Measurements from ENCODE around the gene HHAT. TPM values are rescaled to one million over a fixed set of nuclear protein-coding genes. Genes with fewer than 3 reads are reported as not detected.

The HHAT gene
- total RNA-seq, 4 donors from 2014 or later, result 4.8 to 5.9 (median 5.3) TPM

DNA sequence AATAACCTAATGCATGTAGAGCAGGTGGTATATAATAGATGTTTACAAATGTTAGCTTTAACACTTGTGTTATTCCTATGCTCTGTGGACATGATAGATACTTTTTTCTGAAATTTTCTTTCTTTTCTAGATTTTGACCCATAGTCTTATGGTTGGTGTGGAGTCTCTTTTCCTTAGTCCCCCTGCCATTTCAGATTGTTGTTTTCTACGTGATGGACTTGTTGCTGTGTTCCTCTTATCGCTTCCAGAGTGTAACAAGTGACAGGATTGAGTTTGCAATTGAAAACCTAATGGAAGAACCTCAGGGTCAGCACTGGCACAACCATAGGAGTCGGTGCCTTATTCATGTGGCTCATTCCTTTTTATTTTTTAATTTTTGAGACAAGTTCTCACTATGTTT is 136.4 kb downstream of the HHAT start:
- Histone ChIP-seq H3K4me3 (no peak overlapping the region), H3K4me1 (no peaks in the 10 kb centered on the region), H3K27me3 (no peaks in the 10 kb centered on the region), H3K9me3 (no peaks in the 10 kb centered on the region), H3K36me3 (peaks cover 0 to 11% (median 0%) of the 10 kb centered on the region in 3 donors), H3K27ac (no peak overlapping the region)
- no peak for TF ChIP-seq POLR2A (IDR thresholded peaks at IDR 0.05)
- TF ChIP-seq EP300 (IDR thresholded peaks at IDR 0.05), result no peak
- TF ChIP-seq CTCF (IDR thresholded peaks at IDR 0.05), result no peak
- DNase-seq (ENCODE audit: low spot score in 2 of 2), result no peak
- WGBS, 2 donors, result 95 to 97% methylated on average over 3 of the region's 3 CpGs

DNA sequence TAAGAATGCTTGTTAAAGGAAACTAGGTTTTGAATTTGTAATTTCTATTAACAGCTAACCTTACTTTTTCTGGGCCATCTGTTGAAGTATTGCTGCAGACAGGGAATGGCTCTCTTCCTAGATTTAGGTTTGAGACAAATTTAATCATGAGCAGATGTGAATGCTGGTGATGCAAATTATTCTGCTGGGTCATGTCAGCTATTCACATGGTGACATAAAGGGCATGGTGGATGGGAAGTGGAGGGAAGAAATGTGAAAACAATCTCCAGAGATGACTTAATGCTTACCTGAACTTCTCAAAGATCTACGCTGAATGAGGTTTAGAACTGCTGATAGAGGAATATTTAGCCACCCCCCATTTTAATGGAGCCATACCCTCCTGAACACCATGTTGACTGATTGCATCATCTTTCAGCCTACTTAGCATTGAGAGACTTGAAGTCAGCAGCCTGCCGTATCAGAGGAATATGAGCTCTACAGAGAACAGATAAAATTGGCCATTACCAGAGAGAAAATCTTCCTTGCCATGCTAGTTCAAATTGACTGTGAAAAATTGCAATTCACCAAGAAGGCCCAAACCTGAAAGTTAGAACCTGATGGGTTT is 138.8 kb downstream of the HHAT start:
- Histone ChIP-seq H3K27ac (no peak overlapping the region), H3K36me3 (peaks cover 0 to 11% (median 0%) of the 10 kb centered on the region in 3 donors), H3K4me1 (no peaks in the 10 kb centered on the region), H3K27me3 (no peaks in the 10 kb centered on the region), H3K9me3 (no peaks in the 10 kb centered on the region), H3K4me3 (no peak overlapping the region)
- 91 to 93% methylated on average over 2 of the region's 2 CpGs for WGBS, 2 donors
- DNase-seq (ENCODE audit: low spot score in 2 of 2), result no peak
- TF ChIP-seq POLR2A (IDR thresholded peaks at IDR 0.05) (no peak), CTCF (IDR thresholded peaks at IDR 0.05) (no peak), EP300 (IDR thresholded peaks at IDR 0.05) (no peak)

GRCh38 chr1:210469441-210469840 is 140.7 kb downstream of the HHAT start:
- Histone ChIP-seq H3K9me3 (no peaks in the 10 kb centered on the region), H3K27ac (no peak overlapping the region), H3K4me1 (no peaks in the 10 kb centered on the region), H3K27me3 (no peaks in the 10 kb centered on the region), H3K4me3 (no peak overlapping the region), H3K36me3 (peaks cover 0 to 11% (median 0%) of the 10 kb centered on the region in 3 donors)
- no peak for TF ChIP-seq EP300 (IDR thresholded peaks at IDR 0.05)
- TF ChIP-seq POLR2A (IDR thresholded peaks at IDR 0.05), result no peak
- TF ChIP-seq CTCF (IDR thresholded peaks at IDR 0.05), result no peak
- no peak for DNase-seq (ENCODE audit: low spot score in 2 of 2)
- WGBS, 2 donors, result 89 to 92% methylated on average over 3 of the region's 3 CpGs

DNA sequence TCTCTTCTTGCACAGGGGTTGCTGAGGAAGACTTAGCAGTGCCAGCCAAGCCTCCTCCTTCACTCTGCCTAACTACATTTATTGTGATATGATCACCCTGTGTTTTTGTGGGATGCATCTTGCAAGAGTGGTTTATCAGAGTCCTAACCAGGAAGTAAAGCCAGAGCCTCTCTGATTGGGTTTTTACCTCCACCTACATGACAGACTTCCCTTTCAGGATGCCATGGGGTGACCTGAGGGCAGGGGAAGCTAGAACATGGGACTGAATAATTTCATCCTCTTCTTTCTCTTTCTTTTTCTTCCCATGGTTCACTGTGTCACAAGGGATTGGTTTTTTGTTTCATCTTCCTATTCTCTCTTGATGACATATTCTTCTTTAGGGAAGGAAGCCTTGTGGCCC is 146.6 kb downstream of the HHAT start:
- Histone ChIP-seq H3K36me3 (peaks cover 0 to 17% (median 0%) of the 10 kb centered on the region in 3 donors), H3K4me3 (no peak overlapping the region), H3K9me3 (no peaks in the 10 kb centered on the region), H3K27ac (no peak overlapping the region), H3K27me3 (no peaks in the 10 kb centered on the region), H3K4me1 (no peaks in the 10 kb centered on the region)
- TF ChIP-seq CTCF (IDR thresholded peaks at IDR 0.05) (no peak), EP300 (IDR thresholded peaks at IDR 0.05) (no peak), POLR2A (IDR thresholded peaks at IDR 0.05) (no peak)
- no peak for DNase-seq (ENCODE audit: low spot score in 2 of 2)

DNA sequence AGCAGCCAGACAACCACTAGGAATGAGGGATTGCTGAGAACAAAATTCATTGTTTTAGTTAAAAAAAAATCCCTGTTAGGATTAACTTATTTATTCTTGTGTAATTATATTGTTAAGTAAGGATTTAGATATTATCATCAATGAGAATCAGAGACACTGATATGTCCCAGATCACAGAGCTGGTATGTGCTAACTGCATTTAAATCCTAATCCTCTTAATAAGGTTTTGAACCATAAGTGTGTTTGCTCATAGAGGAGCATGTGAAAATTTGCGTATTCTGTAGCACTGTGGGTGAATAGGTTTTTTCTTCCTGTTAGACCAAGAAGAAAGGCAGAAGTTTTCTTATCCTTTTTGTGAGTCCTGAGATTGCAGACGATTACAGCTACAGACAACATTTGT is 147.1 kb downstream of the HHAT start:
- no peaks in the 10 kb centered on the region for H3K9me3 ChIP-seq
- TF ChIP-seq EP300 (IDR thresholded peaks at IDR 0.05) (no peak), POLR2A (IDR thresholded peaks at IDR 0.05) (no peak)
- 68 to 87% methylated on average over 2 of the region's 2 CpGs for WGBS, 2 donors
- H3K36me3 ChIP-seq, result peaks cover 0 to 17% (median 0%) of the 10 kb centered on the region in 3 donors
- no peak overlapping the region for H3K4me3 ChIP-seq
- H3K27ac ChIP-seq, result no peak overlapping the region
- H3K27me3 ChIP-seq, result no peaks in the 10 kb centered on the region
- DNase-seq (ENCODE audit: low spot score in 2 of 2), result no peak
- H3K4me1 ChIP-seq, result no peaks in the 10 kb centered on the region
